ENCODE measurements around the gene ZNF280D. TPM values are rescaled to one million over a fixed set of nuclear protein-coding genes. Genes with fewer than 3 reads are reported as not detected.

The ZNF280D gene
- total RNA-seq, 2 donors from 2014 or later = 24.9 to 27.4 TPM

DNA sequence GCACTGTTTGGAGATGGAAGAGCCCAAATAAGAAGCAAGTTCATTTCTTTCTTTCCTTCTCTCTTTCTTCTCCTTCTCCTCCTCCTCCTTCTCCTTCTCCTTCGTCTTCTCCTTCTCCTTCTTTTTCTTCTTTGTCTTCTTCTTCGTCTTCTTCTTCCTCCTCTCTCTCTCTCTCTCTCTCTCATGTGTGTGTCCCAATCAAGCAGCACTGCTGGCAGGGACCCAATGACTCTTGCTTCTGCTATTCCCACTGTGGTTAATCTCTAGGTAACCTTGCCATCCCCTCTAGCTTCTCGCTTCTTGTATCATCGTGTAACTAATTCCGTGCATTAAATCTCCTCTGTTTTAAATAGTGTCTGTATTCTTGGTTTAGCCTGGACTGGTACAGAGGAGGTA lies 26.1 kb upstream of the ZNF280D start:
- no peaks in the 10 kb centered on the region for H3K27me3 ChIP-seq
- intact Hi-C loops (cut with DNase I) = no loop called here
- no peaks in the 10 kb centered on the region for H3K36me3 ChIP-seq
- TF ChIP-seq, protein P1, sequence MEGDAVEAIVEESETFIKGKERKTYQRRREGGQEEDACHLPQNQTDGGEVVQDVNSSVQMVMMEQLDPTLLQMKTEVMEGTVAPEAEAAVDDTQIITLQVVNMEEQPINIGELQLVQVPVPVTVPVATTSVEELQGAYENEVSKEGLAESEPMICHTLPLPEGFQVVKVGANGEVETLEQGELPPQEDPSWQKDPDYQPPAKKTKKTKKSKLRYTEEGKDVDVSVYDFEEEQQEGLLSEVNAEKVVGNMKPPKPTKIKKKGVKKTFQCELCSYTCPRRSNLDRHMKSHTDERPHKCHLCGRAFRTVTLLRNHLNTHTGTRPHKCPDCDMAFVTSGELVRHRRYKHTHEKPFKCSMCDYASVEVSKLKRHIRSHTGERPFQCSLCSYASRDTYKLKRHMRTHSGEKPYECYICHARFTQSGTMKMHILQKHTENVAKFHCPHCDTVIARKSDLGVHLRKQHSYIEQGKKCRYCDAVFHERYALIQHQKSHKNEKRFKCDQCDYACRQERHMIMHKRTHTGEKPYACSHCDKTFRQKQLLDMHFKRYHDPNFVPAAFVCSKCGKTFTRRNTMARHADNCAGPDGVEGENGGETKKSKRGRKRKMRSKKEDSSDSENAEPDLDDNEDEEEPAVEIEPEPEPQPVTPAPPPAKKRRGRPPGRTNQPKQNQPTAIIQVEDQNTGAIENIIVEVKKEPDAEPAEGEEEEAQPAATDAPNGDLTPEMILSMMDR (IDR thresholded peaks at IDR 0.05) = no peak
- H3K27ac ChIP-seq = no peak overlapping the region
- no peak overlapping the region for H3K9ac ChIP-seq (ENCODE audit: low read depth in 2 of 2, low read length in 2 of 2)
- H3K4me1 ChIP-seq = no peaks in the 10 kb centered on the region
- no peak overlapping the region for H3K4me3 ChIP-seq
- no peaks in the 10 kb centered on the region for H3K9me3 ChIP-seq
- no peak for DNase-seq

DNA sequence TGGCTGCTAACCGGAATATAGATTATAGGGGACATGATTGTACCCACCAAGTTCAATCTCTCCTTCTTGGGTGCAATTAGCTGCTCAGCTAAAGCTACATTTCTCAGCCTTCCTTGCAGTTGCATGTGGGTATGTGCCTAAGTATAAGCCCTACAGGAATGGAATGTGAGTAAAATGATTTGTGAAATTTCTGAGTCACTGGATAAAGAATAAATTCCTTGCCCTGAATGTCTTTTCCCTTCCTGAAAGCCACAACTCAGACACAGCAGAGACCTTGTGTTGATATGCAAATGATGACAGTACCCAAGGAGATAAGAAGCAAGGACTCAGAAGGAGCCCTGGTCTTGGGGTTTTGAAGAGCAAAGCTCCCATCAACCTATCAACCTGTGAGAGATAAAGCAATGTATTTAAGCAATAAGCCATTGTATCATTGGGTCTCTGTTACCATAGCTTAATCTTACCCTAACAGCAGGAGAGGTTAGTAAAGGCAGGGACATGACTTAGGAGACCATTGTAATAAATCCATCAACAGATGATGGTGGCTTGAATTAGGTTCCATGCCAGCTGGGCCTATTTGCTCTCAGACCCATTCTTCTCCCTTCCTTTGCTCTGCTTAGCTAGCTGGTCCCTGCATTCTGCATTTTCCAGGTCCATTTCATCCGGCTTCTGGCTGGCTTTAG lies 25.6 kb upstream of the ZNF280D start:
- DNase-seq = no peak
- Histone ChIP-seq H3K4me3 (no peak overlapping the region), H3K4me1 (no peaks in the 10 kb centered on the region), H3K36me3 (no peaks in the 10 kb centered on the region), H3K9me3 (no peaks in the 10 kb centered on the region), H3K9ac (ENCODE audit: low read depth in 2 of 2, low read length in 2 of 2) (no peak overlapping the region), H3K27me3 (no peaks in the 10 kb centered on the region), H3K27ac (no peak overlapping the region)
- intact Hi-C loops (cut with DNase I) = no loop called here
- TF ChIP-seq, protein P1 (IDR thresholded peaks at IDR 0.05) = no peak

DNA sequence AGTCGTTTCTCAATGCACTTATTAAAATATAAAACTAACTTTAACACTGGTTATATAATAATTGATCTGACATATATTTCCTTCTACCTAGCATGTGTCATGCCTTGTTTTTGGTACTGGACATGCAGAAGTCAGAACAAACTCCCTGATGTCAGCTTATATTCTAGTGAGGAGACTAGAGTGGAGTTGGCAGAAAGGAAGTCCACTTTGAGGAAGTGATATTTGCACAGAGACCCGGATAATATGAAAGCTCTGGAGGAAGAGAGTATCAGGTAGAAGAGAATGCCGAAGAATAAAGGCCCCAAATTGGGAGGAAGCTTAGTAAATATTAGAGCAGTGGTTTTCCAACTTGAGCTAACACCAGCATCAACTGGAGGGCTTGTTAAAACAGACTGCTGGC lies 24.6 kb upstream of the ZNF280D start:
- no peaks in the 10 kb centered on the region for H3K4me1 ChIP-seq
- no peaks in the 10 kb centered on the region for H3K36me3 ChIP-seq
- H3K9ac ChIP-seq (ENCODE audit: low read depth in 2 of 2, low read length in 2 of 2) = no peak overlapping the region
- TF ChIP-seq, protein P1 (IDR thresholded peaks at IDR 0.05) = no peak
- no peak overlapping the region for H3K27ac ChIP-seq
- intact Hi-C loops (cut with DNase I) = no loop called here
- no peaks in the 10 kb centered on the region for H3K27me3 ChIP-seq
- H3K4me3 ChIP-seq = no peak overlapping the region
- no peaks in the 10 kb centered on the region for H3K9me3 ChIP-seq
- DNase-seq = no peak

DNA sequence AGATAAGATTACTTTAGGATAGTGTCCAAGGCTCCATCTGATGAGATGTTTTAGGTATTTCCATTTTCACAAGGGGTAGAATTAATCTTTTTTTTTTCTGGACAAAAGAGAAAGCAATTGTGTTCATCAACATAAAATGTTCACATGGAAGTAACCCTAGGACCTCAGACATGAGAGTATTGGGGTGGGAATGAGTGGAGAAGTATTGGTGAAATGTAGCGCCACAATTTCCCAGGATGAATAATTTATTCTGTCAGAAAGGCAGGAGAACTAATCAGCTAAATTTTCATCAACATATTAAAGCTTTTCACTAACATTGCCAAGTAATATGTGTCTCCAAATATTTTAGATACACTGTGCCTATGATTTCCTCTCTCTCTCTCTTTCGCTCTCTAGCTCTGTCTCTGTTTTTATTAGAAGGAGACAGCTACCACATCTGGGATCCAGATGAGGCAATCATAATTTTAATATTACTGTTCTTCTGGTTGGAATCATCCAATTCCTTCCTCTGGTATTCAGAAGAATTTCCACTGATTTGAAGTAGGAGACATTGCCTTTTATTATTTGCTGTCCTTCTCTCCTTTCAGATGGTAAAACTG lies 21.6 kb upstream of the ZNF280D start:
- Histone ChIP-seq H3K4me3 (no peak overlapping the region), H3K36me3 (no peaks in the 10 kb centered on the region), H3K9ac (ENCODE audit: low read depth in 2 of 2, low read length in 2 of 2) (no peak overlapping the region), H3K9me3 (no peaks in the 10 kb centered on the region), H3K27ac (no peak overlapping the region), H3K27me3 (no peaks in the 10 kb centered on the region), H3K4me1 (no peaks in the 10 kb centered on the region)
- TF ChIP-seq, protein P1 (IDR thresholded peaks at IDR 0.05) = no peak
- no peak for DNase-seq
- intact Hi-C loops (cut with DNase I) = no loop called here

DNA sequence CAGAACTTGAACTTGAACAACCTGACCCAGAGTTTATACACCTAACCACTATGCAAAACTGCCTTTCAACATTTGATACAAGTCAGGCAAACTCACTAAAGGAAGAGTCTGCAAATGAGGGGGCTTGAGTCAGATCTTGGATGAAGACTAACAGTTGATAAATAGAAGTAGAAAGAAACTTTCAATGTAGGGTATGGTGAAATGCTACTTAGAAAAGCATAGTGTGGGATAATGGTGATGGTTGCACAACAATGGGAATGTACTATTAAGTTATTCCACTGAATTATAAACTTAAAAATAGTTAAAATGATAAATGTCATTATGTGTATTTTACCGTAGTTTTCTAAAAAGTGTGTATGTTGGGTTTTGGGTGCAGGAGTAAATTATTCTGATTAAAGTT lies 19.7 kb upstream of the ZNF280D start:
- intact Hi-C loops (cut with DNase I) = no loop called here
- DNase-seq = no peak
- Histone ChIP-seq H3K4me3 (no peak overlapping the region), H3K36me3 (no peaks in the 10 kb centered on the region), H3K27ac (no peak overlapping the region), H3K9ac (ENCODE audit: low read depth in 2 of 2, low read length in 2 of 2) (no peak overlapping the region), H3K27me3 (no peaks in the 10 kb centered on the region), H3K4me1 (no peaks in the 10 kb centered on the region), H3K9me3 (no peaks in the 10 kb centered on the region)
- TF ChIP-seq, protein P1 (IDR thresholded peaks at IDR 0.05) = no peak

Data from colonic mucosa (tissue), 4 donors.